BE2C (cell line): ENCODE measurements around the gene ARID1A.
A peak's percentile ranks its signal among the peaks of the same experiment; 100 is the strongest.

Experiments used
- DNase-seq: peaks from one replicate; pipeline ENCODE4 v3.0.0-alpha.2; 2020
- H3K27me3 ChIP-seq: fragments of 250-450 bp; sonication (Bioruptor Pico); 2 replicates; pipeline ENCODE4 v1.5.1; 2020; ENCODE audit warnings: mild to moderate bottlenecking
- H3K36me3 ChIP-seq: fragments of 250-450 bp; sonication (Bioruptor Pico); 2 replicates; pipeline ENCODE4 v1.5.1; 2020; ENCODE audit warnings: mild to moderate bottlenecking
- H3K4me1 ChIP-seq: fragments of 250-450 bp; sonication (Bioruptor Pico); 2 replicates; pipeline ENCODE4 v1.5.1; 2020
- H3K4me3 ChIP-seq: 2 replicates; pipeline ENCODE4 v1.5.1; 2011; ENCODE audit warnings: low read depth, low read length
- H3K9me3 ChIP-seq: fragments of 250-450 bp; sonication (Bioruptor Pico); 2 replicates; pipeline ENCODE4 v1.5.1; 2020
- TF ChIP-seq, protein P1 (sequence below): IDR thresholded peaks from 2 replicates; pipeline ENCODE4 v1.5.1; 2012; ENCODE audit warnings: mild to moderate bottlenecking, low read depth, low read length

The ARID1A gene

DNA sequence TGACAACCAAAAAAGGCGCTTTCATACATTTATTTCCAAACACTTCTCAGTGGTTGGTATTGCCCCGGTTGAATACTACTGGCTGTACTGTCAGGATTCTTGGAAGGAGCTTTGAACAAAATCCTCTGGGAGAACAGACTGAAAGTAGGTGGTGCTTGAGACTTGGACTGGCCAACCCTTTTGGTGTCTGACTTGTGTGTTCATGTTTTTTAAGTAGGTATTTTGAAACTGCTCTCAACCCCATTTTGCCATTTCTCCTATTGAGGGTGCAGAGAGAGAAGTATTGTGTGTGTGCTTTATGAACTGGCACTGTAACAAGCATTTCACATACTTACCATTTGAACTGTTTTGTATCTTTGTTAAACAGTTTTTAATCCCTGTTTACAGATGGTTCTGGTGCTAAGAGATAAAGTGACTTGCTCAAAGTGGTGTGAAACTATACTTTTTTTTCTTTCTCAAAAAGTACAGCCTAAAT, 21.2 kb downstream of the ARID1A start:
- H3K27me3 ChIP-seq = no peaks in the 10 kb centered on the region
- no peaks in the 10 kb centered on the region for H3K9me3 ChIP-seq
- TF ChIP-seq, protein P1, sequence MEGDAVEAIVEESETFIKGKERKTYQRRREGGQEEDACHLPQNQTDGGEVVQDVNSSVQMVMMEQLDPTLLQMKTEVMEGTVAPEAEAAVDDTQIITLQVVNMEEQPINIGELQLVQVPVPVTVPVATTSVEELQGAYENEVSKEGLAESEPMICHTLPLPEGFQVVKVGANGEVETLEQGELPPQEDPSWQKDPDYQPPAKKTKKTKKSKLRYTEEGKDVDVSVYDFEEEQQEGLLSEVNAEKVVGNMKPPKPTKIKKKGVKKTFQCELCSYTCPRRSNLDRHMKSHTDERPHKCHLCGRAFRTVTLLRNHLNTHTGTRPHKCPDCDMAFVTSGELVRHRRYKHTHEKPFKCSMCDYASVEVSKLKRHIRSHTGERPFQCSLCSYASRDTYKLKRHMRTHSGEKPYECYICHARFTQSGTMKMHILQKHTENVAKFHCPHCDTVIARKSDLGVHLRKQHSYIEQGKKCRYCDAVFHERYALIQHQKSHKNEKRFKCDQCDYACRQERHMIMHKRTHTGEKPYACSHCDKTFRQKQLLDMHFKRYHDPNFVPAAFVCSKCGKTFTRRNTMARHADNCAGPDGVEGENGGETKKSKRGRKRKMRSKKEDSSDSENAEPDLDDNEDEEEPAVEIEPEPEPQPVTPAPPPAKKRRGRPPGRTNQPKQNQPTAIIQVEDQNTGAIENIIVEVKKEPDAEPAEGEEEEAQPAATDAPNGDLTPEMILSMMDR = no peak
- no peak overlapping the region for H3K4me3 ChIP-seq
- H3K4me1 ChIP-seq = no peaks in the 10 kb centered on the region
- peaks cover 3% of the 10 kb centered on the region for H3K36me3 ChIP-seq
- no peak for DNase-seq

- Histone ChIP-seq H3K9me3 (no peaks in the 10 kb centered on the region), H3K4me1 (peaks cover 7% of the 10 kb centered on the region), H3K4me3 (no peak overlapping the region), H3K27me3 (no peaks in the 10 kb centered on the region), H3K36me3 (peaks cover 3% of the 10 kb centered on the region; the same call in 1 of the 2 replicates)
- no peak for DNase-seq
- TF ChIP-seq, protein P1 = no peak
Measured at GRCh38 chr1:26719205-26719604, 23.4 kb downstream of the ARID1A start.

DNA sequence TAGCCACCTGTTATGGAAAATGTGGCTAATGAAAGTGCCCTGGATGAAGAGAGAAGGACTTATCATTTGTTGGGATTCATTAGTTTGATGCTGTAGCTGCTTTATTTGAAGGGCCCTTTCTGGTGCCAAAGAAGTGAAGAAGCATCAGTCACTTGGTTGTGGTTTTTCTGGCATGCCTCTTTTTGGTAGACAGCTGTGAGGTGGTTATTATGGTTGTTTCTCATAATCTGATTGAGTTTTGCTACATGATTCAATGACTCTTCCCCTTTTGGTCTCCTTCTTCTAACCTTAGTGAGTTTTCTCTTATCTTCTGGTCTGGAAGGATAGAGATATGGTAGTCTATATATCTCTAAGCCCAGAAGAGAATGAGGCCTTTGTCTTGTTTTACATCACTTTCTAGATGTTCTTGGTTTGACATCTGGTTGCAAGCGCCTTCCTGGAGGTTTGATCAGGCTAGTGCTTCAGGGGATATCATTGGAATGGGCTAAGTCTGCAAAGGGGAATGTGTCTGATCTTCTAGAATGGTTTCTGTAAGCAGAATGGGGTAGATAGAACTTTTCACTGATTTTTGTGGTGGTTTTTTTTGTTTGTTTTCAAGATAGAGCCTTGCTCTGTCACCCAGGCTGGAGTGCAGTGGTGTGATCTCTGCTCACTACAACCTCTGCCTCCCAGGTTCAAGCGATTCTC, 26.0 kb downstream of the ARID1A start:
- DNase-seq = no peak
- TF ChIP-seq, protein P1 = no peak
- no peak overlapping the region for H3K4me3 ChIP-seq
- peaks cover 7% of the 10 kb centered on the region for H3K4me1 ChIP-seq
- no peaks in the 10 kb centered on the region for H3K27me3 ChIP-seq
- H3K9me3 ChIP-seq = no peaks in the 10 kb centered on the region
- H3K36me3 ChIP-seq = peaks cover 3% of the 10 kb centered on the region; the same call in 1 of the 2 replicates

DNA sequence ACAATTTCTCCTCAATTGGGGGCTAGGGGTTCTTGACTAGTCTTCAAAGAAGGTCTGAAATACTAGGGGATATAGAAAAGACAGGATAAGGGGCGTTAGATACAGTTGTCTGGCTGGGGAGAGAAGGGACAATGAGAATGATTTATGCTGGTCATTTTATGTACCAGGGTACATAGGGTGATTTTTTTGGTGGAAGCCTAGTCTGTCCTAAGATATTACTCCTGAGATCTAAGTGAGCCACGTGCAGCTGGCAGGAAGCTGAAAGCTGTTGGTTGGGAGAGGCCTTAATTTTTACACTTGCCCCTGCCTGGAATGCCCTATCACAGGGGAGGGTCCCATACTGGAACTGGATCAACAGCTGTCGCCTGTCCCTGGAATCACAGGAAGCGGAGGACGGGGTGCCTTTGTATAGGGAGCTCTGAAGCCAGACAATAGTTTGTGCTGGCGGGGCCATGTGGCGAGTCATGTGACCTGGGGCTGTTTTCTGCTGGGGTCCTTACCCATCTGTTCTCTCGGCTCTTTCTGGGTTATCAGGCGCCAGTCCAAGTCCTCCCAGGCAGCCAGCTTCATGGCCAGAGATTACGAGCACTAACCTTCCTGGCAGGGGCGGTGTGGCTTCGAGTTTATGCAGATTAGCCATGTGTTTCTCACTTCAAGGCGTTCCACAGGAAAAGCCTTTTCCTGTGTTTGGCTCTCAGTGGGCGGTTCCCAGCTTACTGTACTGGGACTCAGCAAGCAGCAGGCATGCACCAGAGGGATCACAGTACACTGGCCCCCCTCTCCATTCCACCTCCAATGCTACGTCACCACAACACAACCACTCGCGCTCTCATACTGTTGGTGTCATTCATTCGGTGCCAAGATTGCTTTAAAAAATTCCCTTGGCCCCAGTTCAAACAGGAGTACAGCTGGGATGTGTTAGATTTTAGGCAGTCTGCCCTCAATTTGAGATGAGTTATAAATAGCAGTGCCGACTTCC, 27.5 kb downstream of the ARID1A start:
- Histone ChIP-seq H3K9me3 (no peaks in the 10 kb centered on the region), H3K27me3 (no peaks in the 10 kb centered on the region), H3K4me1 (peaks cover 7% of the 10 kb centered on the region), H3K36me3 (peaks cover 3% of the 10 kb centered on the region; the same call in 1 of the 2 replicates), H3K4me3 (peak overlapping the region; percentile 44)
- TF ChIP-seq, protein P1 = no peak
- DNase-seq = peak; percentile 87

DNA sequence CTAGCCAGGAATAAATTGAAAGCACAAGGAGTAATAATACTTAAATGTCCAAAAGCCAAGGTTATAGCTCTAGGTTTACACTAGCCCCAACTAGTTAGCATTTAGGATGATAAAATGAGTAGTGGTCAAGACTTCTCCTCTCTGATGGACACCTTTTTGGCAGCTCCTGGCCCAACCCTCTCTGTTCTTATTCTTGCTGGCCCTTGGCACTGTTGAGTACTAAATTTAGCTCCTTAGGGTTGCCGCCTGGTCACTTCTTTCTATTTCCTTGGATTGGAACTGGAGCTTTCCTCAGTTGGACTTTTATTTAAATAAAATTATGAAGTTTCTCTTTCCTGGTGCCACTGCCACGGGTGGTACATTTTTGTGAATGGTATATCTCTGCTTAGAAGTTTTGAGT, 28.3 kb downstream of the ARID1A start:
- H3K36me3 ChIP-seq = peaks cover 3% of the 10 kb centered on the region; the same call in 1 of the 2 replicates
- H3K4me3 ChIP-seq = peak overlapping the region; percentile 44; the same call in 1 of the 2 replicates
- TF ChIP-seq, protein P1 = no peak
- H3K27me3 ChIP-seq = no peaks in the 10 kb centered on the region
- DNase-seq = no peak
- H3K4me1 ChIP-seq = peaks cover 7% of the 10 kb centered on the region
- no peaks in the 10 kb centered on the region for H3K9me3 ChIP-seq
